ENCODE measurements around the gene THAP8. TPM values are rescaled to one million over a fixed set of nuclear protein-coding genes. Genes with fewer than 3 reads are reported as not detected.

The THAP8 gene
- total RNA-seq, 4 donors from 2014 or later, result 6.1 to 10.5 (median 6.1) TPM

DNA sequence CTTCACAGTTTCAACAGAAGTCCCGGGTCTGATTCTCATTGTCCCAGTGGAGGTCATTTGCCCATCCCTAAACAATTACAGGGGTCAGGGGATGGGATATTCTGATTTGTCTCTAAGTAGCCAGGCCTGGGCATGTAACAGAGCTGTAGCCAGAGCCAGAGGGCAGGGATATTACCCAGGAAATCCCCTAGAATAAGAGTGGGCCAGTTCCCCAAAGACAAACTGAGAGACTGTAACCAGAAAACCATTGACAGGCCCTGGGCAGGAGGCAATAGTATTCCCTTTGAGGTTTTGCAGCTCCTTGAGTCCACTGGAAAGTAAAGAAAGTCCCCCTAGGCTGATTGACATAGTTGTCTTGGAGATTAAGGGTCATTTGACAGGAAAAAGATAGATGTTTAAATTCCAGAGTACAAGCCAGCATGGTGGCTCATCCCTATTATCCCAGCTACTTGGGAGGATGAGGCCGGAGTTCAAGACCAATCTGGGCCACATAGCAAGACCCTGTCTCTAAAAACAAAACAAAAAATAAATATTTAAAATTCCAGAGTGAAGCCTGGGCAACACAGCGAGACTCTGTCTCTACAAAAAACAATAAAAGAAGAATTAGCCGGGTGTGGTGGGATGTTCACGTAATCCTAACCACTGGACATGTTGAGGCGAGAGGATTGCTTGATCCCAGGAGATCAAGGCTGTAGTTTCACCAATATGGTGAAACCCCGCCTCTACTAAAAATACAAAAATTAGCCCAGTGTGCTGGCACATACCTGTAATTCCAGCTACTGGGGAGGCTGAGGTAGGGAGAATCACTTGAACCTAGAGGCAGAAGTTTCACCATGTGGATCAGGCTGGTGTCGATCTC is 60.9 kb downstream of the THAP8 start:
- TF ChIP-seq, protein P1, sequence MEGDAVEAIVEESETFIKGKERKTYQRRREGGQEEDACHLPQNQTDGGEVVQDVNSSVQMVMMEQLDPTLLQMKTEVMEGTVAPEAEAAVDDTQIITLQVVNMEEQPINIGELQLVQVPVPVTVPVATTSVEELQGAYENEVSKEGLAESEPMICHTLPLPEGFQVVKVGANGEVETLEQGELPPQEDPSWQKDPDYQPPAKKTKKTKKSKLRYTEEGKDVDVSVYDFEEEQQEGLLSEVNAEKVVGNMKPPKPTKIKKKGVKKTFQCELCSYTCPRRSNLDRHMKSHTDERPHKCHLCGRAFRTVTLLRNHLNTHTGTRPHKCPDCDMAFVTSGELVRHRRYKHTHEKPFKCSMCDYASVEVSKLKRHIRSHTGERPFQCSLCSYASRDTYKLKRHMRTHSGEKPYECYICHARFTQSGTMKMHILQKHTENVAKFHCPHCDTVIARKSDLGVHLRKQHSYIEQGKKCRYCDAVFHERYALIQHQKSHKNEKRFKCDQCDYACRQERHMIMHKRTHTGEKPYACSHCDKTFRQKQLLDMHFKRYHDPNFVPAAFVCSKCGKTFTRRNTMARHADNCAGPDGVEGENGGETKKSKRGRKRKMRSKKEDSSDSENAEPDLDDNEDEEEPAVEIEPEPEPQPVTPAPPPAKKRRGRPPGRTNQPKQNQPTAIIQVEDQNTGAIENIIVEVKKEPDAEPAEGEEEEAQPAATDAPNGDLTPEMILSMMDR (IDR thresholded peaks at IDR 0.05 in 4 of 5, conservative IDR thresholded peaks at IDR 0.05 in 1 of 5), result no peak
- TF ChIP-seq POLR2A (IDR thresholded peaks at IDR 0.05), result no peak
- intact Hi-C loops (cut with DNase I; ENCODE audit: low total_unique reads) (loop anchor here (10.0 kb wide), 1 partner anchor 218 kb away; the partner anchor contains the start of gene ARHGAP33), in situ Hi-C loops (cut with MboI; ENCODE audit: low sequenced_read_pairs in 4 of 4) (no loop called here)
- H3K27me3 ChIP-seq, result peaks cover 0 to 9% (median 7%) of the 10 kb centered on the region in 3 donors
- H3K4me3 ChIP-seq, result no peak overlapping the region
- H3K9me3 ChIP-seq, result no peaks in the 10 kb centered on the region
- H3K4me1 ChIP-seq, result peaks cover 18 to 22% of the 10 kb centered on the region in 2 donors
- H3K27ac ChIP-seq, result no peak overlapping the region
- ATAC-seq, result no peak
- H3K36me3 ChIP-seq, result peaks cover 0 to 4% of the 10 kb centered on the region in 2 donors
- DNase-seq, result no peak

DNA sequence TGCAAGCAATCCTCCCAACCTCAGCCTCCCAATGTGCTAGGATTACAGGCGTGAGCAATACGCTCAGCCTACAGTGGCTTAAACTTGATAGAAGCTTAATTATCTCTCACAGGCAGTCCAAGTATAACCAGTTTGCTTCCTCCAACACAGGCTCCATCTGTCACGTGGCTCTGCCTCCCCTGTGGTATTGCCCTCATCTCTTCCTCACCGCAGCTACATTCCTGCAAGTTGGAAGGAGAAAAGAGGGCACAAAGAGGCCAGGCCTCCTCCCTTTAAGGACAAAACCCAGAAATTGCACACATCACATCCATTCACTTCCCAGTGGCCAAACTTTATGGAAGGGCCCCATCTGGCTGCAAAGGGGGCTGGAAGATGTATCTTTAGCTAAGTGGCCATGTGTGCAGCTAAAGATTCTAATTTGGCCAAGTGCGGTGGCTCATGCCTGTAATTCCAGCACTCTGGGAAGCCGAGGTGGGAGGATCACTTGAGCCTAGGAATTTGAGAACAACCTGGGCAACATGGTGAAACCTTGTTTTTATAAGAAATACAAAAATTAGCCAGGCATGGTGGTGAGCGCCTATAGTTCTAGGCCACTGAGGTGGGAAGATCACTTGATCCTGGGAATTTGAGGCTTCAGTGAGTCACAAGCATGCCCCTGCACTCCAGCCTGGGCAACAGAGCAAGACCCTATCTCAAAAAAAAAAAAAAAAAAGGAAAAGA is 62.2 kb downstream of the THAP8 start:
- DNase-seq, result no peak
- no peak for ATAC-seq
- TF ChIP-seq, protein P1 (IDR thresholded peaks at IDR 0.05 in 4 of 5, conservative IDR thresholded peaks at IDR 0.05 in 1 of 5), result no peak
- no peak for TF ChIP-seq POLR2A (IDR thresholded peaks at IDR 0.05)
- Histone ChIP-seq H3K27ac (no peak overlapping the region), H3K4me3 (no peak overlapping the region), H3K9me3 (no peaks in the 10 kb centered on the region), H3K36me3 (no peaks in the 10 kb centered on the region), H3K4me1 (peaks cover 17 to 27% of the 10 kb centered on the region in 2 donors), H3K27me3 (peaks cover 9 to 21% (median 14%) of the 10 kb centered on the region in 3 donors)
- intact Hi-C loops (cut with DNase I; ENCODE audit: low total_unique reads) (loop anchor here (10.0 kb wide), 1 partner anchor 217 kb away; the partner anchor contains the start of gene ARHGAP33), in situ Hi-C loops (cut with MboI; ENCODE audit: low sequenced_read_pairs in 4 of 4) (no loop called here)

DNA sequence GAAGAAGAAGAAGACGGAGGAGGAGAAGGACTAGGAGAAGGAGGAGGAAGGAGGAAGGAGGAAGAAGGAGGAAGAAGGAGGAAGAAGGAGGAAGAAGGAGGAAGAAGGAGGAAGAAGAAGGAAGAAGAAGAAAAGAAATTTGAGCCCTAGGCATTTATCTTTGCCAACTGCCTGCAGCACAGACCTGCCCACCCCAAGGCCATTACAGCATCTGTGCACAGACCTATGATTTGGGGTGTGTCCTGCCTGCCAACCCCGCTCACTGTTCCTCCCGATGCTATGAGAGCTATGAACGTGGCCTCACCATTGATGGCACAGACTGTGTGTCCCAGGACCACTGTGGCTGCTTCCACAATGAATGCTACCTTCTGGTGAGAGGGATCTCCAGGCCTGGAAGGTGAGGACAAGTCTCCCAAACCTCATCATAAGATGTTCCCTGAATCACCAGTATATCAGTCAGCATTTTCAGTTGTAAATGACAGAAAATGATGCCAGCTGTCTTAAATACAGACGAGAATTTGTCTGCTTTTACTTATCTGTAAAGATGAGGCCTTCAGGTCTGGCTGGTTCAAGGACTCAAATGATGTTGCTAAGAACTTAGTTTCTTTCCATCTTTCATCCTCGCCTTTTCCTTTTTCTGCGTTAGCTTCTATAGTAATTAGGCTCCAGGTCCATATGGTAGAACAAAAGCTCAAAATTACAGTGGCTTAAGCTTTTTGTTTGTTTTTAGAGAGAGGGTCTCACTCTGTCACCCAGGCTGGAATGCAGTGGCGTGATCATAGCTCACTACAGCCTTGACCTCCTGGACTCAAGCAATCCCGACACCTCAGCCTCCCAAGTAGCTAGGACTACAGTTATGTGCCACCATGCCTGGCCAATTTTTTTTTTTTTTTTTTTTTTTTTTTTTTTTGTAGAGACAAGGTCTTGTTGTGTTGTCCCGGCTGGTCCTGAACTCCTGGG is 63.0 kb downstream of the THAP8 start:
- H3K4me1 ChIP-seq, result peaks cover 9 to 19% of the 10 kb centered on the region in 2 donors
- H3K27me3 ChIP-seq, result peaks cover 18 to 29% (median 22%) of the 10 kb centered on the region in 3 donors
- no peak for DNase-seq
- TF ChIP-seq, protein P1 (IDR thresholded peaks at IDR 0.05 in 4 of 5, conservative IDR thresholded peaks at IDR 0.05 in 1 of 5), result no peak
- TF ChIP-seq POLR2A (IDR thresholded peaks at IDR 0.05), result no peak
- no peak for ATAC-seq
- intact Hi-C loops (cut with DNase I; ENCODE audit: low total_unique reads) (loop anchor here (10.0 kb wide), 1 partner anchor 216 kb away; the partner anchor contains the start of gene ARHGAP33), in situ Hi-C loops (cut with MboI; ENCODE audit: low sequenced_read_pairs in 4 of 4) (no loop called here)
- no peaks in the 10 kb centered on the region for H3K9me3 ChIP-seq
- no peak overlapping the region for H3K27ac ChIP-seq
- no peaks in the 10 kb centered on the region for H3K36me3 ChIP-seq
- H3K4me3 ChIP-seq, result no peak overlapping the region

DNA sequence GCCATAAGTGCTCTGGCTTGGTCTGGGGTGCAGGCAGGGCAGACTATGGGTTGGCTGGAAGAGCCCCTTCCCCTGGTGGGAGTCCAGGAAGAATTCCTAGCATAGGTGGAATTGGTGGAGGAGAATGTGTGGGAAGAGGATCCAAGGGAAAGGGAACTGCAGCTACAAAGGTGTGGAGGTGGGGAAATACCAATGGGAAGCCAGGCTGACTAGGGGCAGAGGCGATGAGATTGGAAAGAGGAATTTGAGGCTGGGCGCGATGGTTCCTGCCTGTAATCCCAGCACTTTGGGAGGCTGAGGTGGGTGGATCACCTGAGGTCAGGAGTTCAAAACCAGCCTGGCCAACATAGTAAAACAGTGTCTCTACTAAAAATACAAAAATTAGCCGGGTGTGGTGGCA is 63.9 kb downstream of the THAP8 start:
- in situ Hi-C loops (cut with MboI; ENCODE audit: low sequenced_read_pairs in 4 of 4) (no loop called here), intact Hi-C loops (cut with DNase I; ENCODE audit: low total_unique reads) (loop anchor here (10.0 kb wide), 1 partner anchor 215 kb away; the partner anchor contains the start of gene ARHGAP33)
- Histone ChIP-seq H3K9me3 (no peaks in the 10 kb centered on the region), H3K4me1 (peaks cover 5 to 15% of the 10 kb centered on the region in 2 donors), H3K27ac (no peak overlapping the region), H3K4me3 (no peak overlapping the region), H3K36me3 (no peaks in the 10 kb centered on the region), H3K27me3 (peaks cover 19 to 37% (median 31%) of the 10 kb centered on the region in 3 donors)
- DNase-seq (no peak), ATAC-seq (no peak)
- TF ChIP-seq POLR2A (IDR thresholded peaks at IDR 0.05), result no peak
- TF ChIP-seq, protein P1 (IDR thresholded peaks at IDR 0.05 in 4 of 5, conservative IDR thresholded peaks at IDR 0.05 in 1 of 5), result no peak
